NCI-H1436 treated with DMSO at 0.1 percent for 48 hours (cell line): ENCODE measurements around the gene COTL1.
"Not testable (repeated sequence)": the region's sequence is repeated elsewhere in the genome, so short reads cannot be mapped to it uniquely, and the experiment has no call there.

ENCODE experiments used
- DNase-seq: peaks from one replicate; lab custom pipeline; 2025; lab: John Stamatoyannopoulos, UW

The COTL1 gene

DNA sequence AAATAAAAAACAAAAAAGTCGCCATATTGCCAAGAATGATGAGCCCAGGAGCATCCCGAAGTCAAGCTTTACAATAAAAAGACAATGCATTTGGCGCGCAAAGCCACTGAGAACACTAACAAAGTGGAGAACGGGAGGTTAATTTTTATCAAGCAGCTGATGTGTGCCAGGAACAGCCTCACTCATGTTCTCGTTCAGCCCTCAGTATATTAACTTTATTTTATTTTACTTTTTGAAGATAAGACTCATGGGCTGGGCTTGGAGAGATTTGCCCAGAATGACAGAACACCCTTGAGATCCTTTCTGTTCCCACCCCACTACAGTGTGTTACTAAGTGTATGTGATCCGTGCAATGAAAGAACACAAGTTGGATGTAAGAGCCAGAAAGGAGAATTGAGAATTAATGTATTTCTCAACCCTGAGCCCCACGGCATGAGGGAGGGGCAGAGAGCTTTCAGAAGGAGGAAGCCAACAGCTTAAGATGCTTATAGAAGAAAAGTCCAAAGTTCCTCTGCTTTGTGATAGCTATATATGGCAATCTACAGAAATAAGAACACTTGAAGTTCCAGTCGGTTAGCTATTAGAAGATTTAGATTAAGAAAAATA lies 48.4 kb downstream of the COTL1 start:
- no peak for DNase-seq

DNA sequence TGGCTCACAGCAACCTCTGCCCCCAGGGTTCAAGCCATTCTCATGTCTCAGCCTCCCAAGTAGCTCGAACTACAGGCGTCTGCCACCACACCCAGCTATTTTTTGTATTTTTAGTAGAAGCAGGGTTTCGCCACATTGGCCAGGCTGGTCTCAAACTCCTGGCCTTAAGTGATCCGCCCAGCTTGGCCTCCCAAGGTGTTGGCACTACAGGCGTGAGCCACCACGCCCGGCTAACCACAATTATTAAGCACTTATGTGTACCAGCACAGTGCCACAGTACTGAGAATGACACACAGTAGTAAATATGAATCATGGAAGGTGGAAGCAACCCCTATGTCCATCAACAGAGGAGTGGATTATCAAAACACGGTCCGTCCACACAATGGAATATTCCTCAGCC lies 49.8 kb downstream of the COTL1 start:
- DNase-seq = no peak

DNA sequence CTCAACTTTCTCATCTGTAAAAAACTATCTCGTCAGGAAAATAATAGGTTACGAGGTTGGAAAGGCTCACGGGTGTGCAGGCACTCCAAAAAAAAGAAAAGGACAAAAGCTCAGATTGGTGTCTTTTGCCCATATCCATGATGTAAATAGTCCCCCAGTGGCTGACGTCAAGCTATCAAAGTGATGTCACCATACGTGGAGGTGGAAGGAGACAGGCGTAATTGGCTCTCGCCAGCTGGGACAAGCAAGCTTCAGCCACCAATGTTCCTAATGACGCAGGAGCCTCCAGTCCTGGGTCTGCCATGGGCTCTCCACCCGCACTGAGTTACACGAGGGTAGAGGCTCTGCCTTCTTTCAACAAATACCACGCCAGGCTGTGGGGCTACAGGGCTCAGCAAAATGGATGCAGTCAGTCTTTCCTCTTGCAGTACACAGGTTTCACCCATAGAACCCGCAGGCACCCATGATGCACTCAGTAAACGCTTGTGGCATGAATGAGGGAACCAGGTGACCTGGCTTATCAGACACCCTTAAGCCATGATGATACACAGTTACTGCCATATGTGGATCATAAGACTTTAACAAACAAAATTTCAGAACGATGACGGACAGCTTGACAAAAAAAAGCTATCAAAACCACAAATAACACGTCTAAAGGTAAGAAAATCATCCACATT lies 50.5 kb downstream of the COTL1 start:
- DNase-seq = no peak

- no peak for DNase-seq
Measured at GRCh38 chr16:84566545-84567257, 51.2 kb downstream of the COTL1 start.

DNA sequence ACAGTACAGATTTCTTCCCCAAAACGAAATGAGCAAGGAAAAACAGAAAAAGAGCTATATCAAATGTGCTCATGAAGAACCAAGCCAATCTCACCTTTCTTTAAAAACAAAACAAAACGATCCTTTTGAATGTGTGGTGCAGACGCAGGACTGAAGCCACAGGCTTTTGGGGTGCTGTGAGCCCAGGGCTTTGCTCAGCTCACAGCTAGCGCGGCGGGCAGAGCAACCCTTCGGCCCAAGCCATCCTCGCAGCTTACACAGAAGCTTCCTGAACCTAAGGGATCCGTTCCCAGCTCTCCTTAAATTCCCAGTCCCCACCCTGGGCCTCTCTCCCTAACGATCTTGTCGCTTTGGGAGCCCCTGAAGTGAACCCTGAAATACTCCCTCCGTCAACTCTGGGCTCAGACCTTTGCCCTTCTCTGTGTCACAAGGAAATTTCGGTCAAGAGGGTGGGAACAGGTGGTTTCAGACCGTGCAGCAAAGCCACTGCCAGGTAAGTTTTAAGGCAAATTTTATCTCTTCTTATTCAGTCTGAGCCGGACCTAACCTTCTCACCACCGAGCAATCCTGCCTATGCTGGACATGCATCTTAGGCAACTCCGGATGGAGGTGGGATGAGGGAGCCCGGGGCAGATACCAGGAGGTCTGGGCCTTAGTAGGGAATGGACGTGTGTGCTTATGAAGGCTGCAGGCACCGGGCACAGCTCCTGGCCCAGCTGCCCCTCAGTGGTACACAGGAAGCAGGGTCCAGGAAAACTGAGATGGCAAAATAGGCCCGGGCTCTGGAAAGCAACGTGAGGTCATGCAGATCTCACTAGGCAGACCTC lies 52.0 kb downstream of the COTL1 start:
- no peak for DNase-seq

GRCh38 chr16:84563786-84564420 lies 54.0 kb downstream of the COTL1 start:
- DNase-seq = no peak

DNA sequence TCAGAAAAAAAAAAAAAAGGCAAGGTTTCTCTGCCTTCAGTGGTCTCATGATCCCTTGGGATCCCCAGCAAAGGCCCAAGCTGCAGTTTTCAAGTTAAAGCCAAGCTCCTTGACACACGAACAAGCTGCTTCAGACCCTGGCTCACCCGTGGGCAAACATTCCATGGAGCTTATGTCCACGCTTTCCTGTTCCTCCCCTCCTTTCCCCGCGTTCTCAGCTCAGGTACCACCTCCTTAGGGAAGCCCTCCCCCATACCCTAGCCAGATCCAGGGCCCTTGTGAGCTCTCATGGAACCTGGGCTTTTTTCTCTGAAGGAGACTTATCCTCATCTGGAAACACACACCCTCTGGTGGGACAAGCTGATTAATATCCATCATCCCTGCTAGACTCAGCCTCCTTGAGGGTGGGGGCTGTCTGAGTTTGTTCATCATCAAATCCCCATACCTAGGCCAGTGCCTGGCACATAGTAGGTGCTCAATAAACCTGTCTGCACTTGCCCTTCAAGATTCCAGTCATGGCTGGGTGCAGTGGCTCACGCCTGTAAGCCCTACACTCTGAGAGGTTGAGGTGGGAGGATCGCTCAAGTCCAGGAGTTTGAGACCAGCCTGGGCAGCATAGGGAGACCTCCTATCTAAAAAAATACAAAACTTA lies 54.7 kb downstream of the COTL1 start:
- no peak for DNase-seq

DNA sequence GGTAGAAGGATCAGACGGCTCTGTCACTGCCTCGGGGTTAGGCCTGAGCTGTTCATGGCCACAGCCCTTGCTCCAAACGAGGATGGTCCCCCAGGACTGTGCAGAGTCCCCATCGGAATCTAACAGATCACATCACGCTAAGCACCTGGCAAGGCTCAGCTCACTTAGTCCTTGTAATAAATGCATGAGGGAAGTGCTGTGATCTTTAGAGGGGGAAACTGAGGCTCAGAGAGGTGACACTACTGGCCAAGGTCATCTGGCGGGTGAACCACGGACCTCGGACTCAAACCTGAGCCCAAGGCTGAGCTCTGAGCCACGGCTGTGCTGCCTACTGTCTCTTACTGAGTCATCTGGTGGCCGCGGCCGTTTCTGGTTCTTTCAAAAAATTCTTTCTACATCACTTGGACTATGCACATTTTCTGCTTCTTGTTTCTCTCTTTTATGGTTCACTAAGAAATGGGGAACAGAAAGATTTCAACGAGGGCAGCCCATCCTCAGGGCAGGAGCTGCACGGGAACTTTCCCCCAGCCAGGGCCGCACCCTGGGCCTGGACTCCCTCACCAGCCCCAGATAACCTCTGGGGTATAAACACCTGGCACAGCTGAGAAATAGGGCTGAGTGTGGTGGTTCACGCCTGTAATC lies 55.6 kb downstream of the COTL1 start:
- DNase-seq = no peak

DNA sequence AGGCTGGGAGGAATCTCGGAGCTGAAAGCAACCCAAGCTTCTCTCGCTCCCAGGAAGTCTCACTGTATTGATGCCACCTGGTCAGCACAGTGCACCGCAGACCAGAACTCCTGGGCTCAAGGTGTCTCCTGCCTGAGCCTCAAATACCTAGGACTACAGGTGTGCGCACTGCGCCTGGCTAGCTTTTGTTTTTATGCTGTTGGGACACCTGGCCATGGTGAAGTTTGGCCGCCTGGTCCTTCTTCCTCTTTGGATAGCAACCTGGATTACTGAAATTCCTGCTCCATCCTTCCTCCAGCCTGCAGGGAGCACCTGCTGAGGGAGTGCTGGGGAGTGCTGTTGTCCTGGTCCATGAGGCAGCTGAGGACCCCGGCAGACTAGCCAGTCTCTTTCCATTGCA lies 56.6 kb downstream of the COTL1 start:
- no peak for DNase-seq

DNA sequence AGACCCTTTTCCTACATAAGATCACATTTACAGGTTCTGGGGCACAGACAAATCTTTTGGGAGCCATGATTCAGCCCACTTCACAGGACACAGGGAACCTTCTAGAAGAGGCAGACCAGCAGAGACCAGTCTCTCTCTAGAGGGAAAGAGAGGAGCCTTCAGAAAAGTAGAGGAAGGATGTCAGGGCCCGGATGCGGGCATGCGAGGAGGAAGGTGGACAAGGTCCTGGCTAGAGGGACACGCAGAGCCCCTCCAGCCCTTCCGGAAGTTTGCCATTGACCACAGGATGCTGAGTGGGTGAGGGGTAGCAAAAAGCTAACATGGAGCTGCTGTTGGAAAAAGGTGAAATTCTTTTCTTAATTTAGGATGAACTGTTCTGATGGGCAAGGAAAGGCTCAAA lies 57.6 kb downstream of the COTL1 start:
- no peak for DNase-seq

DNA sequence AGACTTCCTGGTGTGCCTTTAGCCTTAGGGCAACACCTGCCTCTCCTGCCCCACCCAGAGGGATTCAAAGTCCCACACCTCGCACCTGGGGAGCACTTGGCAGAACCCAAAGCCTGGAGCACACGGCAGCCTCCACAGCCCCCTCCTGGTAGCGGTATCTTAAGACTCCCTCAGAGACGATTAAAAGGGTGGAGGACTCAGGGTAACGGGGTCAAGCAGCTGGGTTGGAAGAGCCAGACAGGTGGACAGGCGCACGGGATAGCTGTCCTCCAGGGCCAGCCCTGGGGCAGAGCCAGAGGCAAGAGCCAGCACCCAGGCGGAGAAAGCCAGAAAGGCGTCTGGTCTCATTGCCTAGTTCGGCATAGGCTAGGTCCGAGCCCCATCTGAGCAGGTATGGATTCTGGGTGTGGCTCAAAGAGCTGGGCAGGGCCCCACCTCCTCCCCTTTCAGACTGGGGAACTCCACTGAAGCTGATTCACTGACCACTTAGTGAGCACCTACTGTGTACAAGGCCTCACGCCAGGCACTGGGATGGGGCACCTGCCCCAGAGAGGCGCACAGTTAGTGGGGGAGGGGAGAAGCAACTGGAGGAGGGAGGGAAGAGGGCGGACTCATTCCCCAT lies 58.5 kb downstream of the COTL1 start:
- DNase-seq = peak; percentile 46

DNA sequence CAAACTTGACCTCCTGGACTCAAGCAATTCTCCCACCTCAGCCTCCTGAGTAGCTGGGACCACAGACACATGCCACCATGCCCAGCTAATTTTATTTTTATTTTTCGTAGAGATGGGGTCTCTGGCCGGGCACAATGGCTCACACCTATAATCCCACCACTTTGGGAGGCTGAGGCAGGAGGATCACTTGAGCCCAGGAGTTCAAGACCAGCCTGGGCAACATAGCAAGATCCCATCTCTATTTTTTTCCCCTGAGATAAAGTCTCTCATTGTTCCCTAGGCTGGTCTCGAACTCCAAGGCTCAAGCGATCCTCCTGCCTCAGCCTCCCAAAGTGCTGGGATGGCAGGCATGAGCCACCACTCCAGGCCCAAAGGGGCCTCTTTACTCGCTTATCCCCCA lies 59.0 kb downstream of the COTL1 start:
- not testable (repeated sequence) for DNase-seq

GRCh38 chr16:84557504-84557903 lies 60.4 kb downstream of the COTL1 start:
- no peak for DNase-seq

GRCh38 chr16:84557059-84557458 lies 60.8 kb downstream of the COTL1 start:
- DNase-seq = no peak

GRCh38 chr16:84555418-84556196 lies 62.3 kb downstream of the COTL1 start:
- no peak for DNase-seq

DNA sequence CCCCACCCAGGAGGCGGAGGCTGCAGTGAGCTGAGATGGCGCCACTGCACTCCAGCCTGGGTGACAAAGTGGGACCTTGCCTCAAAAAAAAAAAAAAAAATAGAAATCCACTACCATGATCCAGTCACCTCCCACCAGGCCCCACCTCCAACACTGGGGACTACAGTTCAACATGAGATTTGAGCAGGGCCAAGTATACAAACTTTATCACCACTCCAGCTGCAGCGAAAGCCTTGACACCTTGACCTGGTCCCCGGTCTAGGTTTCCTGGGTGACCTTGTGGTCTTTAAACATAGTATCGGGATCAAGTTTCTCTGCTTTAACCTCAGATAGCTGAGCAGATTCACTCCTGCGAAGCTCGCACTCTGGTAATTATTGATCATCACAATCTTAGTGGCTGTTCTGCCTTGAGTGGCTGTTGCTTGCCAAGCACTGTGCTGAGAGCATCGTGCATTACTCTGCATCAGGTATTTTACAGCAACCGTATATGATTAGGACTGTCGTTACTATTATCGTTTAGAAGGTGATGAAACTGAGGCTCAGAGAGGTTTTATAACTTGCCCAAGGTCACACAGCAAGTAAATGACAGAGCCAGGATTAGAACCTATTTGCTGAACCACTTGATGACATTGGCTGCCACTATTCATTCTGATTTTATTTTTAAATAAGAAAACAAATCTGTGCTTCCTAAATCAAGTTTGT lies 63.1 kb downstream of the COTL1 start:
- no peak for DNase-seq

GRCh38 chr16:84553873-84554399 lies 63.9 kb downstream of the COTL1 start:
- no peak for DNase-seq

DNA sequence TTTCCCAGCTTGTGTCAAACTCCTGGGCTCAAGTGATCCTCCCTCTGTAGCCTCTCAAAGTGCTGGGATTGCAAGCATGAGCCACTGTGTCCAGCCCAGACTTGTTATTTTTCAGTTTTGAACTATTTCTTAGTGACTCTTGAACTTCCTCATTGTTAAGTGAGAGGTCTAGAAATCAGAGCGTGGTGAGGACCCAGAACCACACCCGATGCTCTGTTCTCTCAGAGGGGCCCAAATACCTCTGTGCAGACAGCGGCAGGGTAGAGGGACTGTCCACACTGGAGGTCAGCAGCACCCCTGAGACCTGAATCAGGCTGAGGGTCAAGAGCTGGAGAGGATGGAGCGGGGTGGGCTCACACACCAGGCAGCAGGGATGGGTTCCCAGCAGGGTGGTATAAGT lies 65.7 kb downstream of the COTL1 start:
- no peak for DNase-seq

- no peak for DNase-seq
Measured at GRCh38 chr16:84550096-84550495, 67.8 kb downstream of the COTL1 start.
